A673 (cell line): ENCODE results near the gene AOPEP. TPM values are rescaled to one million over a fixed set of nuclear protein-coding genes. Genes with fewer than 3 reads are reported as not detected.
A peak's percentile ranks its signal among the peaks of the same experiment; 100 is the strongest.

ENCODE experiments used
- BruUV-seq: library from RNA; stranded (reverse); fragments of 400-500 nt; replicated peaks from 2 replicates; lab custom pipeline; 2021; lab: Mats Ljungman, UMichigan
- CTCF ChIA-PET: fragments of 300-600 bp; sonication (Branson Sonifier 250); formaldehyde crosslinking; loops from one replicate; lab custom pipeline; 2022; ENCODE audit warnings: antibody characterized with exemption; lab: Charles Lee
- POLR2A ChIA-PET: fragments of 300-600 bp; sonication (Branson Sonifier 250); formaldehyde crosslinking; loops from one replicate; lab custom pipeline; 2022; ENCODE audit warnings: antibody characterized with exemption; ENCODE audit not compliant: low non-redundant PET; lab: Charles Lee
- DNase-seq: peaks from one replicate; pipeline ENCODE4 v3.0.0-alpha.2; 2015; ENCODE audit warnings: low spot score
- H3K27ac ChIP-seq: fragments of 200-600 bp; sonication (generic); 2 replicates; pipeline ENCODE4 v1.5.1; 2016; ENCODE audit warnings: mixed run types, low read depth, mild to moderate bottlenecking, mixed read lengths, antibody characterized with exemption, low read length; ENCODE audit not compliant: poor library complexity, severe bottlenecking
- H3K27me3 ChIP-seq: fragments of 200-600 bp; sonication (generic); replicated peaks from 2 replicates; pipeline ENCODE4 v1.6.1; 2017; ENCODE audit warnings: mixed run types, low read depth, mild to moderate bottlenecking, mixed read lengths, antibody characterized with exemption, low read length; ENCODE audit not compliant: insufficient read depth, poor library complexity
- H3K36me3 ChIP-seq: fragments of 200-600 bp; sonication (generic); 2 replicates; pipeline ENCODE4 v1.6.1; 2016; ENCODE audit warnings: mixed run types, mild to moderate bottlenecking, mixed read lengths, antibody characterized with exemption, low read length; ENCODE audit not compliant: insufficient read depth, poor library complexity, severe bottlenecking
- H3K4me1 ChIP-seq: fragments of 200-600 bp; sonication (generic); 2 replicates; pipeline ENCODE4 v1.6.1; 2017; ENCODE audit warnings: mixed run types, mild to moderate bottlenecking, mixed read lengths, antibody characterized with exemption, low read length; ENCODE audit not compliant: insufficient read depth, poor library complexity, severe bottlenecking
- H3K4me3 ChIP-seq: fragments of 200-600 bp; sonication (generic); 2 replicates; pipeline ENCODE4 v1.5.1; 2016; ENCODE audit warnings: low read depth, mixed run types, mild to moderate bottlenecking, mixed read lengths, low read length; ENCODE audit not compliant: poor library complexity, severe bottlenecking
- H3K9me3 ChIP-seq: fragments of 200-600 bp; sonication (generic); 2 replicates; pipeline ENCODE4 v1.6.1; 2016; ENCODE audit warnings: mixed run types, low read depth, mild to moderate bottlenecking, mixed read lengths, antibody characterized with exemption, low read length; ENCODE audit not compliant: poor library complexity, severe bottlenecking
- CTCF ChIP-seq: fragments of 300-800, 200-600 bp; sonication (generic); conservative IDR thresholded peaks from 2 replicates; pipeline ENCODE4 v1.5.1; 2017; ENCODE audit warnings: low read depth, mild to moderate bottlenecking, antibody characterized with exemption, low read length, moderate library complexity, mixed read lengths
- EZH2 ChIP-seq: fragments of 200-600 bp; sonication (generic); IDR thresholded peaks from 2 replicates; pipeline ENCODE4 v1.6.1; 2017; ENCODE audit warnings: borderline replicate concordance, low read depth, mild to moderate bottlenecking, mixed read lengths, antibody characterized with exemption, low read length; ENCODE audit not compliant: poor library complexity, severe bottlenecking
- intact Hi-C: fragments of 100-400 bp; cut with micrococcal nuclease; formaldehyde crosslinking; loops from one replicate; pipeline ENCODE4 v1.10.0; 2022; ENCODE audit not compliant: unreplicated experiment
- total RNA-seq: library from RNA; stranded (reverse); gene quantifications from 2 replicates; pipeline ENCODE4 v1.2.3, GENCODE V29; 2021

Gene AOPEP
- total RNA-seq, 1 experiment from 2014 or later, result 17.5 TPM

- Histone ChIP-seq H3K4me3 (no peak overlapping the region), H3K27me3 (no peaks in the 10 kb centered on the region), H3K9me3 (no peaks in the 10 kb centered on the region), H3K4me1 (peaks cover 4% of the 10 kb centered on the region), H3K27ac (peak overlapping the region; percentile 42), H3K36me3 (no peaks in the 10 kb centered on the region)
- no peak for DNase-seq
- TF ChIP-seq CTCF (no peak), EZH2 (no peak)
- BruUV-seq, result no TSS peak
- POLR2A ChIA-PET, result no interaction called here
- CTCF ChIA-PET, result no interaction called here
- intact Hi-C loops, result no loop called here
These were observed 364.5 kb downstream of the AOPEP start for GRCh38 chr9:95090871-95091577.

GRCh38 chr9:95091601-95092261 lies 365.2 kb downstream of the AOPEP start:
- no peaks in the 10 kb centered on the region for H3K36me3 ChIP-seq
- no peak overlapping the region for H3K4me3 ChIP-seq
- CTCF ChIA-PET, result no interaction called here
- TF ChIP-seq CTCF, result no peak
- no peak for TF ChIP-seq EZH2
- POLR2A ChIA-PET, result no interaction called here
- intact Hi-C loops, result no loop called here
- no peaks in the 10 kb centered on the region for H3K27me3 ChIP-seq
- H3K27ac ChIP-seq, result no peak overlapping the region
- BruUV-seq, result no TSS peak
- H3K9me3 ChIP-seq, result no peaks in the 10 kb centered on the region
- H3K4me1 ChIP-seq, result peaks cover 4% of the 10 kb centered on the region
- no peak for DNase-seq

GRCh38 chr9:95092262-95093072 lies 366.0 kb downstream of the AOPEP start:
- no peak for DNase-seq
- no peaks in the 10 kb centered on the region for H3K36me3 ChIP-seq
- no TSS peak for BruUV-seq
- no peaks in the 10 kb centered on the region for H3K27me3 ChIP-seq
- ChIA-PET CTCF (no interaction called here), POLR2A (no interaction called here)
- H3K4me1 ChIP-seq, result peaks cover 4% of the 10 kb centered on the region
- no peak overlapping the region for H3K4me3 ChIP-seq
- intact Hi-C loops, result no loop called here
- TF ChIP-seq CTCF, result no peak
- no peak for TF ChIP-seq EZH2
- H3K27ac ChIP-seq, result no peak overlapping the region
- no peaks in the 10 kb centered on the region for H3K9me3 ChIP-seq
